Neural progenitor cell (in vitro differentiated cells): ENCODE results near the gene KRT10. TPM values are rescaled to one million over a fixed set of nuclear protein-coding genes. Genes with fewer than 3 reads are reported as not detected.

ENCODE experiments used
- DNase-seq: peaks from one replicate; pipeline ENCODE4 v3.0.0-alpha.2; 2016; ENCODE audit warnings: low spot score
- H2AFZ ChIP-seq: fragments of 200-600 bp; sonication (generic); replicated peaks from 2 replicates; pipeline ENCODE4 v1.6.1; 2016; ENCODE audit warnings: antibody characterized with exemption
- H3F3A ChIP-seq: fragments of 200-600 bp; sonication (generic); 2 replicates; pipeline ENCODE4 v1.6.1; 2016; ENCODE audit warnings: antibody characterized with exemption, low read depth
- H3K27ac ChIP-seq: fragments of 200-600 bp; sonication (generic); 2 replicates; pipeline ENCODE4 v1.5.1; 2016; ENCODE audit warnings: mild to moderate bottlenecking
- H3K27me3 ChIP-seq: fragments of 200-600 bp; sonication (generic); 2 replicates; pipeline ENCODE4 v1.6.1; 2016; ENCODE audit warnings: mild to moderate bottlenecking, moderate library complexity
- H3K36me3 ChIP-seq: fragments of 200-600 bp; sonication (generic); 2 replicates; pipeline ENCODE4 v1.5.1; 2016
- H3K4me1 ChIP-seq: fragments of 200-600 bp; sonication (generic); 2 replicates; pipeline ENCODE4 v1.6.1; 2016; ENCODE audit warnings: mixed run types
- H3K4me2 ChIP-seq: fragments of 200-600 bp; sonication (generic); 2 replicates; pipeline ENCODE4 v1.6.1; 2016
- H3K4me3 ChIP-seq: fragments of 200-600 bp; sonication (generic); 2 replicates; pipeline ENCODE4 v1.5.1; 2016
- H3K79me2 ChIP-seq: fragments of 200-600 bp; sonication (generic); 2 replicates; pipeline ENCODE4 v1.6.1; 2016; ENCODE audit warnings: low read depth
- H3K9ac ChIP-seq: fragments of 200-600 bp; sonication (generic); 2 replicates; pipeline ENCODE4 v1.6.1; 2016
- H3K9me3 ChIP-seq: fragments of 200-600 bp; sonication (generic); 2 replicates; pipeline ENCODE4 v1.5.1; 2016; ENCODE audit warnings: low read depth
- H4K20me1 ChIP-seq: fragments of 200-600 bp; sonication (generic); 2 replicates; pipeline ENCODE4 v1.6.1; 2016; ENCODE audit warnings: low read depth
- H3K27ac Mint-ChIP-seq: 3 replicates; pipeline ENCODE4 v1.8.0; 2021; ENCODE audit warnings: mixed read lengths
- H3K27me3 Mint-ChIP-seq: 2 replicates; pipeline ENCODE4 v1.8.0; 2022; ENCODE audit warnings: low read depth, mild to moderate bottlenecking, inconsistent platforms, moderate library complexity, mixed read lengths; ENCODE audit not compliant: insufficient read depth
- H3K36me3 Mint-ChIP-seq: 3 replicates; pipeline ENCODE4 v1.8.0; 2021; ENCODE audit warnings: mixed read lengths
- H3K4me1 Mint-ChIP-seq: 3 replicates; pipeline ENCODE4 v1.8.0; 2021; ENCODE audit warnings: mixed read lengths
- H3K4me3 Mint-ChIP-seq: 3 replicates; pipeline ENCODE4 v1.8.0; 2021; ENCODE audit warnings: mild to moderate bottlenecking, moderate library complexity, mixed read lengths
- H3K9me3 Mint-ChIP-seq: 3 replicates; pipeline ENCODE4 v1.8.0; 2020; ENCODE audit warnings: mixed read lengths
- EZH2 ChIP-seq: fragments of 200-600 bp; sonication (generic); IDR thresholded peaks from 2 replicates; pipeline ENCODE4 v1.6.1; 2017; ENCODE audit warnings: antibody characterized with exemption, mild to moderate bottlenecking, moderate library complexity
- EZH2phosphoT487 ChIP-seq: fragments of 200-600 bp; sonication (generic); IDR thresholded peaks from 2 replicates; pipeline ENCODE4 v1.6.1; 2017; ENCODE audit warnings: antibody characterized with exemption
- total RNA-seq: library from RNA; depleted of rRNA; stranded (reverse); fragments of >200 nt; gene quantifications from 2 replicates; pipeline ENCODE4 v1.2.3, GENCODE V29; 2015; ENCODE audit warnings: low replicate concordance
- TF ChIP-seq, protein P1 (sequence below): fragments of 200-600 bp; sonication (generic); IDR thresholded peaks from 2 replicates; pipeline ENCODE4 v1.5.1; 2017; ENCODE audit warnings: antibody characterized with exemption, mild to moderate bottlenecking

The KRT10 gene
- total RNA-seq, 1 donor from 2014 or later: 7.5 TPM

DNA sequence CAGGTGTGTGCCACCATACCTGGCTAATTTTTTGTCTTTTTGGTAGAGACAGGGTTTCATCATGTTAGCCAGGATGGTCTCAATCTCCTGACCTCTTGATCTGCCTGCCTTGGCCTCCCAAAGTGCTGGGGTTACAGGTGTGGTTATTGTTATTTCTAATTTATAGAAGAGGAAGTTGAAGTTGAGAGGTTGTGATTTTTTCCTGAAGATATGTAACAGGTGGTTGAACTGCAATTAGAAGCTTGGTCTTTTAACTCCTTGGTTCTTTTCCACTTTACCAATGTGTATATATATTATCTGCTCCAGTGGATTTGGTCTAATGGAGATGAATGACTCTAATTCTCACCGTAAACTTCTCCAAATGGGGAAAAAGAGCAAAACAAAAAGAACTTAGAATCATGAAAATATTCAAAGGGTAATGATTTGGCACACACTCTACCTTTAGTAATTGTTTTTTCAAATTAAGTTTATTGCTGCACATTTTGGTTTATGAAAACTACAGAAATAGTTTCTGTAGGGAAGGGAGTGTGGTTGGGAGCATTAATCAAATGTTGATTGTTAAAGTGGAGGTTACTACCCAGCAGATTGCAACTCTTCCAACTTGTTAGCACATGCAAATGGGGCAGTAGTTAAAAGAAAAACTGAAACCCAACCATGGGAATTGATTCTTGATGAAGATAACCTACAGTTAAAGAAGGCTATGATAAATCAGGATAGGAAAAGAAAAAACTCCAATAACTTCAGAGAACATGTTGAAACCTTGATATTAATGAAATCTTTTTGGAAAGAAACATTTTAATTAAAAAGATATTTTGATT lies 1.8 kb upstream of the KRT10 start:
- Mint-ChIP-seq H3K4me3 (no peak overlapping the region), H3K36me3 (no peaks in the 10 kb centered on the region), H3K27ac (no peak overlapping the region), H3K4me1 (peaks cover 10% of the 10 kb centered on the region), H3K9me3 (no peaks in the 10 kb centered on the region), H3K27me3 (peaks cover 2% of the 10 kb centered on the region)
- H3K9me3 ChIP-seq: no peaks in the 10 kb centered on the region
- H3K4me1 ChIP-seq: no peaks in the 10 kb centered on the region
- no peak for DNase-seq
- no peak overlapping the region for H3K4me3 ChIP-seq
- TF ChIP-seq, protein P1, sequence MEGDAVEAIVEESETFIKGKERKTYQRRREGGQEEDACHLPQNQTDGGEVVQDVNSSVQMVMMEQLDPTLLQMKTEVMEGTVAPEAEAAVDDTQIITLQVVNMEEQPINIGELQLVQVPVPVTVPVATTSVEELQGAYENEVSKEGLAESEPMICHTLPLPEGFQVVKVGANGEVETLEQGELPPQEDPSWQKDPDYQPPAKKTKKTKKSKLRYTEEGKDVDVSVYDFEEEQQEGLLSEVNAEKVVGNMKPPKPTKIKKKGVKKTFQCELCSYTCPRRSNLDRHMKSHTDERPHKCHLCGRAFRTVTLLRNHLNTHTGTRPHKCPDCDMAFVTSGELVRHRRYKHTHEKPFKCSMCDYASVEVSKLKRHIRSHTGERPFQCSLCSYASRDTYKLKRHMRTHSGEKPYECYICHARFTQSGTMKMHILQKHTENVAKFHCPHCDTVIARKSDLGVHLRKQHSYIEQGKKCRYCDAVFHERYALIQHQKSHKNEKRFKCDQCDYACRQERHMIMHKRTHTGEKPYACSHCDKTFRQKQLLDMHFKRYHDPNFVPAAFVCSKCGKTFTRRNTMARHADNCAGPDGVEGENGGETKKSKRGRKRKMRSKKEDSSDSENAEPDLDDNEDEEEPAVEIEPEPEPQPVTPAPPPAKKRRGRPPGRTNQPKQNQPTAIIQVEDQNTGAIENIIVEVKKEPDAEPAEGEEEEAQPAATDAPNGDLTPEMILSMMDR: no peak
- TF ChIP-seq EZH2 (no peak), EZH2phosphoT487 (no peak)
- peaks cover 57% of the 10 kb centered on the region for H3K27me3 ChIP-seq
- H4K20me1 ChIP-seq: no peaks in the 10 kb centered on the region
- H3K36me3 ChIP-seq: no peaks in the 10 kb centered on the region
- no peak overlapping the region for H3K9ac ChIP-seq
- H3K79me2 ChIP-seq: peaks cover 9% of the 10 kb centered on the region
- H3K27ac ChIP-seq: no peak overlapping the region
- H2AFZ ChIP-seq: no peak overlapping the region
- peaks cover 5% of the 10 kb centered on the region for H3F3A ChIP-seq
- H3K4me2 ChIP-seq: no peak overlapping the region

DNA sequence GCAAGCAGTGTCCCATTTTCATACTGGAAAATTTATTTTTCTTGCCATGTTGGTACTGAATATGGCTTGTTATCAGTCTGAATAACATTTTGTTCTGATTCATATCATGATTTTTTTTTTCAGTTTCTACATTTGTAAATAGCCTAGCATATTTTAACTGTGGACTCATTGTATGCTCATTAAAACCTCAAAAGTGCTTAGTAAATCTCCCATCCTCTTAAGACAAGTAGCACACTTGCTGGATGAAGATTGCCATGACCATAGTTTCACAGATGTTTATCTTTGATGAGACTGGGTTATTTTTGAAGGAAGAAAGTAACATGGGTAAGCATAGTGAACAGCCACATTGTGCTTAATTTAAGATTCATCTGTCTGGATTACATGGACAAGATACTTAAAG lies 878 bp downstream of the KRT10 start:
- Histone ChIP-seq H3K79me2 (peaks cover 17% of the 10 kb centered on the region), H4K20me1 (no peaks in the 10 kb centered on the region), H3K9me3 (no peaks in the 10 kb centered on the region), H3K27ac (no peak overlapping the region), H3K4me1 (peaks cover 4% of the 10 kb centered on the region), H3K36me3 (no peaks in the 10 kb centered on the region), H3K4me2 (no peak overlapping the region), H3F3A (peaks cover 29% of the 10 kb centered on the region), H3K27me3 (peaks cover 47% of the 10 kb centered on the region), H3K4me3 (no peak overlapping the region), H2AFZ (no peak overlapping the region), H3K9ac (no peak overlapping the region)
- Mint-ChIP-seq H3K9me3 (no peaks in the 10 kb centered on the region), H3K36me3 (peaks cover 3% of the 10 kb centered on the region), H3K27me3 (peaks cover 2% of the 10 kb centered on the region), H3K4me3 (no peak overlapping the region), H3K27ac (no peak overlapping the region), H3K4me1 (peaks cover 19% of the 10 kb centered on the region)
- TF ChIP-seq, protein P1: no peak
- DNase-seq: no peak

DNA sequence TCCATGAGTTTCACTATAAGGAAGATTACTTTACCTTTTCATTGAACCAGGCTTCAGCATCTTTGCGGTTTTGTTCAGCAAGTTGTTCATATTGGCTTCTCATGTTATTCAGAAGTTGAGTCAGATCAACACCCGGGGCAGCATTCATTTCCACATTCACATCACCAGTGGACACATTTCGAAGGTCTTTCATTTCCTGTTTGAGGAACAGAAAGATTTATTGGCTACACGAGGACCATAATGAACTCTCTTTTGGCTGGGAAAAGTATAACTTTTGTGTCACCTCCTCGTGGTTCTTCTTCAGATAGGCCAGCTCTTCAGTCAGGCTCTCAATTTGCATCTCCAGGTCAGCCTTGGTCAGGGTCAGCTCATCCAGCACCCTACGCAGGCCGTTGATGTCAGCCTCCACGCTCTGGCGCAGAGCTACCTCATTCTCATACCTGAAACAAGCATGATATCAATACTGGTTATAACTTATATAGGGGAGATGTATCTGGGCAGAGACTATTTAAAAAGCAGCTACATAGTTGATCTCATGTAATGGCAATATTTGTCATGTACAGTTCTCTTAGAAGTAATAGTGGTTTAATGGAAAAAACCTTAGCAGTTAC lies 2.1 kb downstream of the KRT10 start:
- H3K4me3 ChIP-seq: peak overlapping the region; percentile 78
- TF ChIP-seq EZH2phosphoT487 (no peak), EZH2 (no peak)
- TF ChIP-seq, protein P1: no peak
- no peaks in the 10 kb centered on the region for H3K9me3 Mint-ChIP-seq

More for the DNA sequence above, 2.1 kb downstream of the KRT10 start:
- DNase-seq: no peak
- Mint-ChIP-seq H3K27ac (no peak overlapping the region), H3K36me3 (peaks cover 3% of the 10 kb centered on the region), H3K4me3 (peak overlapping the region; percentile 70), H3K27me3 (peaks cover 3% of the 10 kb centered on the region), H3K4me1 (peaks cover 19% of the 10 kb centered on the region)
- no peaks in the 10 kb centered on the region for H4K20me1 ChIP-seq
- peaks cover 35% of the 10 kb centered on the region for H3K27me3 ChIP-seq
- no peaks in the 10 kb centered on the region for H3K9me3 ChIP-seq
- H3F3A ChIP-seq: peaks cover 29% of the 10 kb centered on the region
- no peak overlapping the region for H2AFZ ChIP-seq
- H3K4me2 ChIP-seq: peak overlapping the region; percentile 76
- peaks cover 4% of the 10 kb centered on the region for H3K4me1 ChIP-seq
- no peaks in the 10 kb centered on the region for H3K36me3 ChIP-seq
- H3K27ac ChIP-seq: no peak overlapping the region
- H3K9ac ChIP-seq: no peak overlapping the region
- H3K79me2 ChIP-seq: peaks cover 17% of the 10 kb centered on the region
